HG03378 (cell line): ENCODE results near the gene PPP1R1A.

Experiments used
- ATAC-seq: cut with Tn5 transposase; IDR thresholded peaks from one replicate; pipeline ENCODE4 v1.9.1; 2021; ENCODE audit warnings: mild to moderate bottlenecking, moderate library complexity; ENCODE audit not compliant: unreplicated experiment

The PPP1R1A gene

DNA sequence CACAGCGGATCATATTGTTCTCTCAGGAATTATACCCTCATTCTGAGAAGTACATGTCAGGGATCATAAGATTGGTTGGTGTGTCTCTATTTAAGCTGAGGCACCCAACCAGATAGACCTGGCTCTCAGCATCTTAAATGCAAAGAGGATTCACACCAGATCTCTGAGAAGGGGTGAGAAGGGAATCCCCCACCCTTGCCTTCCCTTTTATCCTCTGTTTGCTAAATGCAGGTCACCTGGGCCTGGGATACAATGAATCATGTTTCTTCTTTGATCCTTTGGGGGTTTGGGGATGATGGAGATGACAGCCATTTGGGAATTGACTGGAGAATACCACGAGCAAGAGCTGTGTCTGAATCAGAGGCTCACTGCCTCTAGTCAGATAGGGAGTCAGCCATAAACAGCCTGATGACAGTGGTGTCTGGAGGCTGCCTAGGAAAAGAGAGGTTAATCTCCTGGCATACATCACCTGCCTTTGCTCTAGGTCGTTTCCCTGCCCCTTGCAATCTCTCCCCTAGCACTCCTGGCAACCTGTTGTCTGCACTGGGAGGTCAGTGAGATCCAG is 50.2 kb downstream of the PPP1R1A start:
- no peak for ATAC-seq

DNA sequence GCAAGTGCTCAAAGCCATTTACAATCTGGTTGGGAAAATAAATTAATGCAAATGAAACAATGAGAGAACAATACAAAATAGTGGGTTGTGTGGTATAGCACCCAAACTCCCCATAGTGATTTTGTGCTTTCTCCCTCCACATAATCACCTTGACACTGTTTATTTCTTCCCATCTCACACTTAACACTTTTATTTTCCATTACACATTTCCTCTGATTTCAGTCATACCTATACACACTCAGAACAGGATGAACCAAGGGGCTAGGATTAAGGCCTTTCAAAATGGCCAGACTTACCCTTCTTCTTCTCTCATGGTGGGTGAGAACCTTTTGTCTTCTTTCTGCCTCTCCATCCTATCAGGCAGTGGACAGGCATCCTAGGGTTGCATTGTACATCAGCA is 53.0 kb downstream of the PPP1R1A start:
- no peak for ATAC-seq

DNA sequence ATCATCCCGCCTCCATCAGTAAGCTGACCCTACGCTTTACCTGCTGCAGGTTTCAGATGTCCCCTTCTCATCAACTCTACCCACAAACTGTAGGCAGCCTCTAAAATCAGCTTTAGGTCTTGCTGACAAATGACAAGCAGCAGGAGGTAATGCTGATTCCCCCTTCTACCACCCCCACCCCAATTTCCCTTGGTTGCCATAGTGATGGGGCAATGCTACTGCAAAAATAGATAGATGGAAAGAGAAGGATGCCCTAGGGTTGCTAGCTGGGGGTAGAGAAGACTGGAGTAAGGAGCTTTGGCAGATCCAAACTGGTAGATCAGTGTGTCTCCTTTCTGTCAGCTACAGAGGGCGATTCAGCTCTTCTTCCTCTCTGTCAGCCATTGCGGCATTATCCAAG is 58.9 kb downstream of the PPP1R1A start:
- no peak for ATAC-seq
